RCC 7860 (cell line): ENCODE results near the gene XXYLT1.

Experiments
- DNase-seq: peaks from one replicate; pipeline ENCODE4 v3.0.0-alpha.2; 2015; ENCODE audit warnings: low spot score
- FAIRE-seq: peaks from 2 replicates; lab custom pipeline; 2012; peaks lifted over from hg19 to GRCh38; lab: Jason Lieb, UNC

Gene XXYLT1

DNA sequence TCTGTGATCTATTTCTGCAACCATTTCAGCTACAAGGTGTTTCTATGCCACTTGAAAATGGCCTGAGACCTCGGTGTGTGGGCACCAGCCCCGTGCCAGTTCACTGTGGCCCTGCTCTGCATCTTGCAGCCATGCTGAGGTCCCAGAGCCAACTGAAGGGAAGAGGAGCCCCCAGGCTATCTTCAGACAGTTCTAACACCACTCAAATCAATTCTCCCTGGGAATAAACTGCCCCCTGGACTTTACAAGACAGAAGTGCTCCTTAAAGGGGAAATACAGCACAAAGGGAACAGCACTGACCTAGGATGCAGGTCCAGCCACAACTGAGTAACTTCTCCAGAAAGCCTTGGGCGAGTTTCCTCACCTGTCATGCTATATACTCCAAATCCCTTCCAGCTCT, 3.9 kb downstream of the XXYLT1 start:
- DNase-seq (no peak), FAIRE-seq (no peak)

DNA sequence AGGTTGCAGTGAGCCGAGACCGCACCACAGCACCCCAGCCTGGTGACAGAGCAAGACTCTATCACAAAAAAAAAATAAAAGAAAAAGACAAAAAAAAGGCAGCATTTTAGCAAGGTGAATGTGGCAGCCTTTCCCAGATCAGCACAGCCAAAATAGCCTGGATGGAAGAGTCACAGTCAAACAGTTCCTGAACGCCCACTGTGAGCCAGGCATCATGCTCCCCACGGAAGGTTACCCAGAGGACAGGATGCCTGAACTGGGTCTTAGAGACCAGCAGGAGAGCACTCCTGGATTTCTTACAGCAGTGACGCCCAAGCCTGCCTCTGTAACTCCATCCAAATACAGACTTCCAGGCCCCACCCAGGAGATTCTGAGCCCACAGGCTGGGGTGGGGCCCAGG, 4.5 kb downstream of the XXYLT1 start:
- no peak for FAIRE-seq
- no peak for DNase-seq

DNA sequence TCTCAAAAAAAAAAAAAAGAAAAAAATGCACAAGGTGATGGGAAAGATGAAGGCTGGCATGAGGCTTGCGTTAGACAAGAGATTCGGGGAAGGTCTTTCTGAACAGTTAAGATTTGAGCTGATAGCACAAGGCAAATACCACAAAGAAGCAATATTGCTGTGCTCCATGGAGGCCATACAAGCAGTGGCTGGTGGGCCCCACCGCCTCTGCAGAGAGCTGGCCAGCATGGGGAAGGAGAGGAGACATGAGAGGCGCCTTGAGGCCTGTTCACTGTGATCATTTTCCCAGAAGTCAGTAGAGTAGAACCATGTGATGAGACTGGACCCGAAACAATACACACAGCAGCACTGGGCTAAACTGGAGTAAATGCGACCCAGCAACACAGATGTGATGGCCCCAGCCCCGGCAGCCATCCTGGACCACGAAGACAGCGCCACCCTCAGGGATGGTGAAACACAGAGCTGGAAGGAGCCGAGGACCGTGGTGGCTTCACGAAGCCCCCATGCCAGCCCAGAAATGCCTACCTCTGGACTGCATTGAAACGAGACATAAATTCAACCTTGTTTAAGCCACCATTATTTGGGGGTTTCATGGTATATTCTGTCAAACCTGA, 5.5 kb downstream of the XXYLT1 start:
- DNase-seq (no peak), FAIRE-seq (no peak)

DNA sequence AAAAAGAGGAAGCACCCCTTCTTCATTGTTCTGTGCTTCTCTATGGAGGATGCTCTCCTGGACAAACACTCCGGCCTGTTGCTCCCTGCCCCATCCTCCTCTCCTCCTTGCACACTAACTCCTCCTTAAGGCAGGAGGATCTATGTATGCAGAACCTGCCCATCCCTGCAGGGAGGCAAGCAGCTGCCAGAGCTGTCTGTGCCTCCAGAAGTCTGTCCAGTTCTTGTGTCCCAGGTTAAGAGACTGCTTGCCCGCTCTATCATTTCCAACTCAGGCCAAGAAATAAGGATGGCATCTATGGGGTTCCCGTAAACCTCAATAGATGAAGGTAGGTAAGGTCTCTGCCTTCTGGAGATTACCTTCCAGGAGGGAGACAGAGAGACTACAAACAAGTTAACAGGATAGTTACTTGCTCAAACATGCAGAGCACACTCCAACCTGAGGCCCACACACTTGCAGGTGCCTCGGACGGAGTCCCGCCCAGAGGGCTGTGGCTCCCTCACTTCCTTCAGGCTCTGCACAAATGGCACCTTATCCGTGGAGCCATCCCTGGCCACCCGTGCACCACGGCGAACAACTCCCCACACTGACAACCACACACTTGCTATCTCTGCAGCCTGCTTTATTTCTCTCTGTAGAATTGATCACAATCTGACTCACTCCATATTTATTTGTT, 6.9 kb downstream of the XXYLT1 start:
- FAIRE-seq: no peak
- no peak for DNase-seq

DNA sequence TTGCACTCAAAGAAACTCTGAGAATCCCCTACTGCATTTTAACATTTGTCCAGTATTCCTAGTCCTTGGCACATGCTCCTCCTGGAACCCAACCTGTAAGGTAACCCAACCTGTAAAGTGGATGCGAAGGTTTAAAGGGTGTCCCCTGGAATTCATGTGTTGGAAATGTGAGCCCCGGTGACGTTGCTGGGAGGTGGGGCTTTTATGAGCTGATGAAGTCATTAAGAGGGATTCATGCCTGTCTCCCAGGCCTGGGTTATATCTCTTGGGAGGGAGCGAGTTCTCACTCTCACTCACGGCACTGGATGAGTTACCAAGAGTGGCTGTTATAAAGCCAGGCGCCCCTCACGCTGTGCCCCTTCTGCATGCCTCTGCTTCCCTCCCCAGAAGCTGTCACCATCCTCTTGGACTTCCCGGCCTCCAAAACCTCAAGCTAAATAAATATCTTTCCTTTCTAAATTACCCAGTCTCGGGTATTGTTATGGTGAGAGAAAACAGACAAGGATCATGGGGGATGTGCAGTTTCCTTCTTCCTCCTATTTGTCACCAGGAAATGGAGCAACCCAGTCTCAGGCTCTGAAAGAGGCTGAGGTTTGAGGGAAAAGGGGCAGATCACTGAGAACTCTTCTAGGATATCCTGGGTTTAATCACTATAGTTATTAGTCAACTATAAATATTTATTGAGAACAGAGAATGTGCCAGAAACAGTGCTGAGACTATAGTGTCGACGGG, 7.6 kb downstream of the XXYLT1 start:
- DNase-seq: no peak
- FAIRE-seq: no peak

DNA sequence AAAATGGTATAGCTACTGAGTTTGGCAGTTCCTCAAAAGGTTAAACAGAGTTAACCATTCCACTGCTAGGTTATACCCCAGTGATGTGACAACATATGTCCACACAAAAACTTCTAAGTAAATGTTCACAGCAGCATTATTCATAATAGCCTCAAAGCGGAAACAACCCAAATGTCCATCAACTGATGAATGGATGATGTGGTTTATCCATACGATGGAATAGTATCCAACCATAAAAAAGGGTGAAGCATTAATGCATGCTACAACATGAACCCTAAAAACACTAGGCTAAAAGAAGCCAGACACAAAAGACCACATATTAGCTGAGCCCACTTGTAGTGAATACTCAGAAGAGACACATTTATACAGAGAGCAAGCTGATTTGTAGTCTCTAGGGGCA, 9.0 kb downstream of the XXYLT1 start:
- FAIRE-seq: no peak
- no peak for DNase-seq

DNA sequence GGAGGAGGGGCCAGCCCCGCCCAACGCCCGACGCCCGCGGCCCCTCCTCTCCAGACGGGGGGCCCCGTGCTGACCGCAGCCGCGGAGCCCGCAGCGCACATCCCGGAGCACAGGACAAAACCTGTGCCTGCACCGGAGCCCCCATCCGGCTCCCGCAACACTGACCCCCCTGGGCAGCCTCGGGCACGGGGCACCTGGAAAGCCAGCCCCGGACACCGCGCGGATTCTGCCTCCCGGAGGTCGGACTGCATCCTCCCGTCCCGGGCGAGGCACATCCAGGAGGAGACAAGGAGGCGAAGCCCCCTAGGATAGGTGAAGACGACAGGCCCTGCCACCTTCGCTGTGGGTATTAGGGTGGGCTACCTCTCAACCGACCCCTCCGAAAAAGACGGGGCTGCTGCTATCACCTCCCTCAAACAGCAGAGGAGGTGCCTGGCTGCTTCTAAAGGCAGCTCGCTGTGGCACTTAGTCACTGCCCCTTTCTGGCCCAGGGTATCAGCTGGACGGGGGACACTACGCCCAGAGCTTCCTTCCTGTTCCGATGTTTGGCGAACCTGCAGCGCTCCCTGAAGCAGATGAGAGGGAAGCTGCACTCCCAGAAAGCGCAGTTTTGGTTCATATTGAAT, 10.6 kb downstream of the XXYLT1 start:
- no peak for DNase-seq
- FAIRE-seq: no peak

DNA sequence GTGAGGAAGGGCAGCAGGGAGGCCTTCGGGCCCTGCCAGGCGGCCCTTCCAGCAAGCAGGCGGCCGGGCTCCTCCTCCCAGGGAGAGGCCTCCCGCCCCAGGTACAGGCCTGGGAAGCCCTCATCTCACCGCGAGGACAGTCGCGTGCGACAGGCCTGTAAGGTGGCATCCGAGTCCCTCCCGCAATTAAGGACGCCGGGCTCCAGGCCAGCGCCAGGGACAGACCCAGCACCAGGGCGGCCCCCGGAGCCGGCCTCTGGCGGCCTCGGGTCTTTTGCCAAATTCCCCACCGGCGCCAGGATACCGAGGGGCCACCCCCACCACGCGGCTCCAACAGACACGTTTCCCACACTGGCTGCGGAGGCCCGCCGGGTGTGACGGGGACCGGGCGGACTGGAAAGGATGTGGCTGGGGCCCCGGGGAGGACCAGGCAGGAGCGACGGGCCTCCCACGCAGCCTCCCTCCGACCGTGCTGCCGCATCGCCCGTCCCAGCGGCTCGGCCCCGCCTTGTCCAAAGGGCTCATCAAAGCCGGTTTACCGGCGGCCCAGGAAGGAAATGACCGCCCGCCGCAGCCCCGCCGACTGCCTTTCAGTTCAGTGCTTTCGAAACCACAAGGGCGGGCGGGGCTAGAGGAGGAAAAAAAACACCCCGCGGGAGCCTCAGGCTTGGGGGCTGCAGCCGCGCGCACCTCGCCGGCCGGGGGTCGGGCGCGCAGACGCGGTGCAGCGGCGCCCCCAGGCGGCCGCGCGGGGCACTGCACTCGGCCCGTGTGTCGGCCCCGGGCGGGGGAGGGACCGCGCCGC, 11.3 kb downstream of the XXYLT1 start:
- FAIRE-seq (no peak), DNase-seq (peak; percentile 85)

DNA sequence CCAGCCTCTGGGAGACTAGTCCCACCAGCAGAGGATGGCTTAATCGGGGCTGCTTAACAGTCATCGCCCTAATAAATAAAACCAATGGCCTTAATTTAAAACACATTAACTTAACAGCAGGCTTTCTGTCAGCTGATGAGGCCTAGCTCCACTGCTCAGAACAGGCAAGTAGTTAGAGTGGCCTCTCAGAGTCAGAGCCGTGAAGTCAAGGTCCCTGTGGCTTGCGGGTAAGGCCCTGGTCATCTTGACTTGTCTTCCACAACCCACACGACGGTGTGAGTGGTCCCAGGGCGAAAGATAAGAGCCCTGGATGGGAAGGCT, 11.8 kb downstream of the XXYLT1 start:
- DNase-seq (no peak), FAIRE-seq (no peak)

DNA sequence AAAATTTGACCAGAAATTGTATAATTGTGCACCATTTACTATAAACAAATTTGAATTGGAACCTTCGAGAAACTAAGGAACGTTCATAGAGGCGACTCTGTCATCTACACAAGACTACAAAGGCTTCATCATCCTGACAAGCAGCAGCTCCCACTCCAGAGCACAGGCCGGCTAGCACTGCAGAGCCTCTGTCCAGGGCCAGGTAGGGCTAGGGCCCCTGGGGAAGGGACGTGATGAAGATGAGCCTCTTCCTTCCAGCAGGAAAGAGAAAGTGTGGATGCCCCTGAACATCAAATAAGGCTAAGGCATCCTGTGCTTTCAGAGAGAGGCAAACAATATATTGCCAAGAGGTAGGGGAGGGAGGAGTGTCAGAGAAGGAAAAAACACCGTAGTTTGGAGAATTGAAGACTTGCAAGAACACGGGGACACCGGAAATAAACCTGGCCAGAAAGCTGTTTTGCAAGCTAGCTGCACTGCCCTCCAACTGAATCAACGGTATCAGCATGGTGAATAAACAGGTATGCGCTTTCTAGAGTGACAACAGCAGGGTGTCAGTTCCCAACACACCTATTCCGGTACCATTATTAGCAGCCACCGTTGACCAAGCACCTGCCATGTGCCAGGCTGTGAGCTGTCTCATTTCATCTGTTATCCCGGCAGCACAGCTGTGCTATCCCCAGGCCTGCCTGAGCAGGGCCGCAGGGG, 12.4 kb downstream of the XXYLT1 start:
- FAIRE-seq: no peak
- DNase-seq: no peak

DNA sequence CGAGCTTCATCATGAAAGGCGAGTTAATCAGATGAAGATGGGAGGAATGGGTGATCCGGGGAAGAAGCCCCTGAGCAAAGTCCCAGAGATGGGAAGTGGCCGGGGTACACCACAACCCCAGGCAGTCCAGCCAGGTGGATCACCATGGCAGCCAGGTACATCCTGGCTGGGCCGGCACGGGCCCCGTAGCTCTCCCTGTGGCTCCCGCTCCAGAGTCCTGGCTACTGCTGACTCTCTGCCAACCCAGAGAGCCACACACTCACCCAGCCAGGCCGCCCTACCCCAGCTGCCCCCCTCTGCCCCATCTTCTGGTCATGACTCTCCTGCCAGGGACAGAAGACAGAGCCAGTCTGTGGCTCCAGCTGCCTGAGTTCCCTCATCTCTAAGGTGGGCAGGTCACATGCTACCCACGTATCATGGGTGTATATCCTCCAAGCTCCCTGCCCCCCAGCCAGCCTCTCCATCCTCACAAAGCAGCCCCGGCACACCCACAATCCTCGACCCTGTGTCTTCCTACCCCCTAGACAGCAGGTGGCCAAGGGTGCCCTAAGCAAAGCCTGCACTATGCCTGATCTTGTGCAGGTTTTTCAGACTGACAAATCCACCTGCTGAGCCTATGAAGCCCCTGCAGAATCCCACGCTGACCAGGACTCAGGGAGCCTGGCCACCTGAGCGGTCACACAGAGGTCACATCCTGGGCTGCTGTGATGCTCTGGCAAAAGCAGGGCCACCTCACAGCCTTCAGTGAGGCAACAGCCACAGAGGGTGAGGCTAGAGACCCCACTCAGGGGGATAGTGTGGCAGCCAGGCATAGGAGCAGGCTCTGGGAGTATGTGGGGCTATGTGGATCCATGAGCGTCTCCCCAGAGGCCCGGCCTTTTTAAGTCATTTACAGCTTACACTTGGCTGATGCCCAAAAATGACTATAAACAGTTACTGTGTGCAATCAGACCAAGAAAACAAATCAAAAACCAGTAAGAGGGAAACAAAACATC, 13.2 kb downstream of the XXYLT1 start:
- FAIRE-seq: no peak

DNA sequence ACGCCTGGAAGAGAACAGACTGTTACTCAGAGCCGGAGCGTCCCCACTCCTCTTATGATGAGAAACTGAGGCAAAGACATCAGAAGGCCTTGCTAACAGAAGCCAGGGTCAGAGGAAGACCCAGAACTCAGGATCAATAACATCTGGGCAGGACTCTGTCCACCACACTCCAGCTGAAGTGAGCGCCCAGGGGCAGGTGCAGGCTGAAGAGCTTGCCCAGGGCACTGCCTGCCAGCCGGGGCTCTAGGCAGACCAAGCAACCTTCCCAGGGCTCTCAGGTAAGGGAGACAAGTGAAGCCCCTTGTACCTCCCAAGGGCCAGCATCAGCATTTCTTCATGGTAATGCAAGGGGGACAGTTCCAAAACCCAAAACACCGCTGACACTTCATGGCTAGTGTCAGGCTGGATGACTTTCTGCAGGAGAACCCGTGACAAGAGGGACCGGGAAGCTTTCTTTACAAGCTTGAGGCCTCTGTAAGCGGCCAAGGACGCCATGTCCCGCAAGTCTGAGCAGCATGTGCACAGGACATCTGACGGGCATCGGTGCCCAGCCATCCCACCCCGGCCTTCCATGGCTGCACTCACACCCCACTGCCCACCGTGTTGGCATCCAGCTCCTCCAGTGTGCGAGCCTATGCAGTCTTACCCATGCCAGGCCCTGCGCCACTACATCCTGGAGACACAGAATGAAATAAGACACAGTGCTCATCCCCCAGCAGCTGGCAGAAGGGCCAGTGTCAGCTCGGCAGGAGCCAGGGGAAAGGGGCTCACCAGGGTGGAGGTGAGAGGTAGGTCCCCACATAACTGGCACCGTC, 14.1 kb downstream of the XXYLT1 start:
- DNase-seq (no peak), FAIRE-seq (no peak)

More for the DNA sequence above, 13.2 kb downstream of the XXYLT1 start:
- DNase-seq: no peak

DNA sequence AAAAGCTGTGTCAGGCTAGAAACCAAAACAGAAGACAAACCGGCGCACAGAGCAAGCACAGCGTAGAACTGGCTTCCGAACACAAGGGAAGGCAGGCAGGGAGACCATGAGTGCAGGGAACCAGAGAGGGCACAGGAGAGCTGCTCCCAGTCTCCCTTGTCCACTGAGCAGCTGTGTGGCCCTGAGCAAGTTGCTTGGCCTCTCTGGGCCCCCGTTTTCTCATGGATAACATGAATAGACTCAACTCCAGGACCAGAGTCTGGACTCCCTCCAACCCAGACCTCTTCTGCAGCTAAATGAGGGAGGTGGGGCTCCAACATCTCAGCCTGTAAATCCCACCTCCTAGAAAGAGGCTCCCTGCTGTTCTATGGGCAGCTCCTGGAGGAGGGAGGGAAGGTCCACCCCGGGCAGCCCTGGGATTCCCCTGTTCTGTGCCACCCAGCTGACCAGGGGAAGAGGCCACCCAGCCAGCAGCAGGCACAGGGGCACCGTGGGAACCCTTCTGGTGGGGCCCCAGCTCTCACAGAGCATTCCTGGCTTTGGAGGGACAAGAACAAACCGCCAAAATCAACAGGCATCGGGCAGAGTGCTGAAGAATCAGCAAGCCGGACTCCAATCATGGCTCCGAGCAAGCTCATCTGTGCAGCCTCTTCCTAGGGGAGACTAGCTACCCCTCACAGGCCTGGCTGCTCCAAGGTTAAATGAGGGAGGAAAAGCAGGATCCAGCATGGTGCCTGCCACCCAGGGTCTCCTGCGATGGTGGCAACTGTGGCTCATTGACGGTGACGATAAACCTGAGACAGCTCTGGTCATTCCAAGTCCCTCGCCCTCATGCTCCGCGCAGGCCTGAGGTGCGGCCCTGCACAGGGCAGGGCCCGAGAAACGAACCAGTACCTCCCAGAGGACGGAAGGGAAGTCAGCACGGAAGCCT, 15.1 kb downstream of the XXYLT1 start:
- DNase-seq: no peak
- FAIRE-seq: no peak

DNA sequence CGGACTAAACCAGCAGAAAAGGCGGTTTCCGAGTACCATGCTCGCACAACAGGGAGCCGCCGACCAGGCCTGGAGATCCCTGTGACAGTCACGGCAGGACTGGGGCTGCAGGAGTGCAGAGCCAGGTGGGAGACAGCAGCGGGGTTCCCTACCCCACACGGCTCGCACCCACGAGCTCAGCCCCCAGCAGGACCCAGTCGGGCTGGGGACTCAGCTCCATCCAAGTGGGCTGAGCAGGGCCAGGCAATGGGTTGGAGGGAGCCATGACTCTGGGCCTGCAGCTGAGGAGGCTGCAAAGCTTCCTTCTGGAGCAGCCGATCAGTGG, 15.8 kb downstream of the XXYLT1 start:
- FAIRE-seq (no peak), DNase-seq (no peak)

DNA sequence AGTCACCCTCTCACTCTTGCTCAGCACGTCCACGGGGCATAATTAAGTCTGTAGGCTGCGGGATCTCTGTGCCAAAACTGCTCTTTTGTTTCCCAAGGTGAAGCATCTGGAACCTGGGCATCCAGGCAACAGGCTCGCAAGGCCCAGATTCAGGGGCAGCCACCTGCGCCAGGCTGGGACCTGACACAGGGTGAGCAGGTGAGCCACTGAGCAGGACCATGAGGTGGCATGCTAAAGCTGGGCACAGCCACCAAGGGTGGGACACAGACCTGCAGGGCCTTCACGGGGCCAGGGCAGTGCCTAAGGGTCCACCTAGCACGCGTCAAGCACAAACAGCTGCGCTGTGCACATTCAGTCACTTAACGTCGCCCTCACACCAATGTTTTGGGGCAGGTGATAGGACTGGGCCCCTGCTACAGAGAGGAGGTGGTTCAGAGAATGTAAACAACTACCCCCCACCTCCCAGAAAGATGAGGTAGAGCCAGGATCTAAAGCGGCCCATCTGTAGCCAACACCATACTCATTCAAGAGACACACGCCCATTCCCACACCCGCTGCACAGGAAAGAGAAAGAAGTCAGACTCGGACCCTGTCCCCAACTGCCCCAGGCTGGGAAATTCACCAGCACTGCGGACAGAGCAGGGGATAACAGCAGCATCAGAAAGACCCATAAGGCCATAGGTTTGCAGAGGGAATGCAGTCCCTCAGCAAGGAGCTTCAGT, 16.3 kb downstream of the XXYLT1 start:
- DNase-seq (no peak), FAIRE-seq (no peak)

DNA sequence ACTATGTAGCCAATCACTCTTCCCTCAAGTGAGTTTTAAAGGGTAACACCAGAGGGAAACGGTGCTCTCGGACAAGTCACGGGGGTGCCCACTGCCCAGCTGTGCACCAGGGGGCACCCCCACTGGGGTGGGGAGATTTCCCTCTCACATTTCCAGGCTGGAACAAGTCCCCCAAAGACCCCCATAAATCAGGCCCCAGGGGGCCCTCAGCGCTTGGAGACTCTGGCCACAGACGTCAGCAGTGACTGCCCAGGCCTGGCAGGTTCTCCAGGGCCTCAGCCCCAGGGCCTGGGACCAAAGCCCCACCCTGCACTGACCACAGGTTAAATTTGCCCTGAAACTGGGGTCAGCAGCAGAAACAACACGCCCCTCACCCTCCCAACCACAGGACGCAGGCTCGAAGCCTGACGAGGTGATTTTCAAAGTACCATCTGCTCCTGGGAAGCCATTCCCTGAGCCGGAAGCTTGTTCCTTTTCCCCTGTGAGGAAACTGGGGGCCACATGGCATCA, 17.0 kb downstream of the XXYLT1 start:
- no peak for FAIRE-seq
- no peak for DNase-seq
